Kidney epithelial cell (primary cell): ENCODE measurements around the gene IL10RB. TPM values are rescaled to one million over a fixed set of nuclear protein-coding genes. Genes with fewer than 3 reads are reported as not detected.

Experiments
- DNase-seq: peaks from one replicate; pipeline ENCODE4 v3.0.0-alpha.2; 2010; ENCODE audit warnings: low read depth
- H3K27me3 ChIP-seq: 2 replicates; pipeline ENCODE4 v1.6.0; 2011; ENCODE audit warnings: low read length; ENCODE audit not compliant: control insufficient read depth, insufficient read depth
- H3K36me3 ChIP-seq: 2 replicates; pipeline ENCODE4 v1.5.1; 2011; ENCODE audit warnings: low read length; ENCODE audit not compliant: control insufficient read depth, insufficient read depth
- H3K4me3 ChIP-seq: 2 replicates; pipeline ENCODE4 v1.5.1; 2011; ENCODE audit warnings: low read depth, mild to moderate bottlenecking, control low read depth, low read length
- total RNA-seq: library from RNA; depleted of rRNA; stranded (reverse); fragments of >200 nt; gene quantifications from 2 replicates; pipeline ENCODE4 v1.2.3, GENCODE V29; 2015
- TF ChIP-seq, protein P1 (sequence below): IDR thresholded peaks from 2 replicates; pipeline ENCODE4 v1.5.1; 2011; ENCODE audit warnings: mild to moderate bottlenecking, moderate library complexity, low read length, control low read depth, inconsistent platforms; ENCODE audit not compliant: insufficient read depth, poor library complexity, severe bottlenecking

IL10RB gene
- total RNA-seq, 1 donor from 2014 or later: 13.9 TPM

DNA sequence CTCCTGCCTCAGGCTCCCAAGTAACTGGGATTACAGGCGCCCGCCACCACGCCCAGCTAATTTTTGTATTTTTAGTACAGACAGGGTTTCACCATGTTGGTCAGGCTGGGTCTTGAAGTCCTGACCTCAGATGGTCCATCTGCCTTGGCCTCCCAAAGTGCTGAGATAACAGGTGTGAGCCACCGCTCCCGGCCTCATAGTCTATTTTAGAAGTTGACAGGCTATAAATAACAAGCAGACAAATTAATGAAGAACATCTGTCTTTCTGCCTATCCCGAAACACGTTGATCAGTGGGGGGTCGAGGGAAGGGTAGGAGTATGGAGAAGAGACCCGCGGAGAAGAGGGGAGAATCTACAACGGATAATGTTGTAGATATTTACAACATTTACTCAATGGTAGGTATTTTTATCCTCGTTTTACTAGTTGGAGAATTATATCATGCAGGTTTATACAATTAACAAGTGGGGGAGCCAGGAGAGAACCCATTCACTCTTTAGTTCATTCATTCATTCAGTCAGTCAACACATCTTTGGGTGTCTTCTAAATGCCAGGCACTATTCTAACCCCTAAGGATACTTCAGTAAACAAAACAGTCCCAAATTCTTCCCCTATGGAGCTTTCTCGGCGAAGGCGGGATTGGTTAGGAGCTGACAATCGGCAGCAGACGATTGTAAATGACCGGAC is 36.9 kb upstream of the IL10RB start:
- H3K4me3 ChIP-seq: peak overlapping the region; percentile 38
- H3K36me3 ChIP-seq: no peaks in the 10 kb centered on the region
- TF ChIP-seq, protein P1, sequence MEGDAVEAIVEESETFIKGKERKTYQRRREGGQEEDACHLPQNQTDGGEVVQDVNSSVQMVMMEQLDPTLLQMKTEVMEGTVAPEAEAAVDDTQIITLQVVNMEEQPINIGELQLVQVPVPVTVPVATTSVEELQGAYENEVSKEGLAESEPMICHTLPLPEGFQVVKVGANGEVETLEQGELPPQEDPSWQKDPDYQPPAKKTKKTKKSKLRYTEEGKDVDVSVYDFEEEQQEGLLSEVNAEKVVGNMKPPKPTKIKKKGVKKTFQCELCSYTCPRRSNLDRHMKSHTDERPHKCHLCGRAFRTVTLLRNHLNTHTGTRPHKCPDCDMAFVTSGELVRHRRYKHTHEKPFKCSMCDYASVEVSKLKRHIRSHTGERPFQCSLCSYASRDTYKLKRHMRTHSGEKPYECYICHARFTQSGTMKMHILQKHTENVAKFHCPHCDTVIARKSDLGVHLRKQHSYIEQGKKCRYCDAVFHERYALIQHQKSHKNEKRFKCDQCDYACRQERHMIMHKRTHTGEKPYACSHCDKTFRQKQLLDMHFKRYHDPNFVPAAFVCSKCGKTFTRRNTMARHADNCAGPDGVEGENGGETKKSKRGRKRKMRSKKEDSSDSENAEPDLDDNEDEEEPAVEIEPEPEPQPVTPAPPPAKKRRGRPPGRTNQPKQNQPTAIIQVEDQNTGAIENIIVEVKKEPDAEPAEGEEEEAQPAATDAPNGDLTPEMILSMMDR: no peak
- no peaks in the 10 kb centered on the region for H3K27me3 ChIP-seq
- no peak for DNase-seq

DNA sequence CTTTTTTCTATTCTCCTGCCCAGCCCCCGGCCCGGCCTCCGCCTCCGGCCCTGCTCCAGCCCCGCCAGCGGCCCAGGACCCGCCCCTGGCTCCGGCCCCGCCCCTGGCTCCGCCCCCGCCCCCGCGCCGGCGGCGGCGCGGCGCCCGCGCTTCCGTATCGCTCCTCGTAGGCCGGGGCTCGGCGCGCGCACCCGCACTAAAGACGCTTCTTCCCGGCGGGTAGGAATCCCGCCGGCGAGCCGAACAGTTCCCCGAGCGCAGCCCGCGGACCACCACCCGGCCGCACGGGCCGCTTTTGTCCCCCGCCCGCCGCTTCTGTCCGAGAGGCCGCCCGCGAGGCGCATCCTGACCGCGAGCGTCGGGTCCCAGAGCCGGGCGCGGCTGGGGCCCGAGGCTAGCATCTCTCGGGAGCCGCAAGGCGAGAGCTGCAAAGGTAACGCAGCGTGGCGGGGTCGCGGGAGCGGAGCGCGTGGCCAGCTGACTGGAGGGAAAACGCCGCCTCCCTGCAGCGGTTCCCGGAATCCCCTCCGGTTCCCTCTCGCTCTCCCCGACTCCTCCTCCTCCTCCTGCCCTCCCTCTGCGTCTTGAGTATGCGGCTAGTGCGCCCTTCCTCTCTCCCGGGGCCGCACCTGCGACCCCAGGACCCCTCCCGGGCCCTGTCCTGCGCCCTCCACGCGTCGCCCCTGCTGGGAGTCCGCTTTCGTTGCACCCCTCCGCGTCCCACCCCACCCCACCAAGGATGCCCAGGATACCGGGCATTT is 36.2 kb upstream of the IL10RB start, which contains the start of gene IFNAR2:
TSS of gene IFNAR2 (plus strand) at position 155 of the 761 bp plus-strand sequence. CDS start 11,985 bp downstream, outside the sequence.
- no peaks in the 10 kb centered on the region for H3K27me3 ChIP-seq
- TF ChIP-seq, protein P1: no peak
- no peaks in the 10 kb centered on the region for H3K36me3 ChIP-seq
- no peak for DNase-seq
- H3K4me3 ChIP-seq: peak within 1 kb of the TSS; percentile 98

DNA sequence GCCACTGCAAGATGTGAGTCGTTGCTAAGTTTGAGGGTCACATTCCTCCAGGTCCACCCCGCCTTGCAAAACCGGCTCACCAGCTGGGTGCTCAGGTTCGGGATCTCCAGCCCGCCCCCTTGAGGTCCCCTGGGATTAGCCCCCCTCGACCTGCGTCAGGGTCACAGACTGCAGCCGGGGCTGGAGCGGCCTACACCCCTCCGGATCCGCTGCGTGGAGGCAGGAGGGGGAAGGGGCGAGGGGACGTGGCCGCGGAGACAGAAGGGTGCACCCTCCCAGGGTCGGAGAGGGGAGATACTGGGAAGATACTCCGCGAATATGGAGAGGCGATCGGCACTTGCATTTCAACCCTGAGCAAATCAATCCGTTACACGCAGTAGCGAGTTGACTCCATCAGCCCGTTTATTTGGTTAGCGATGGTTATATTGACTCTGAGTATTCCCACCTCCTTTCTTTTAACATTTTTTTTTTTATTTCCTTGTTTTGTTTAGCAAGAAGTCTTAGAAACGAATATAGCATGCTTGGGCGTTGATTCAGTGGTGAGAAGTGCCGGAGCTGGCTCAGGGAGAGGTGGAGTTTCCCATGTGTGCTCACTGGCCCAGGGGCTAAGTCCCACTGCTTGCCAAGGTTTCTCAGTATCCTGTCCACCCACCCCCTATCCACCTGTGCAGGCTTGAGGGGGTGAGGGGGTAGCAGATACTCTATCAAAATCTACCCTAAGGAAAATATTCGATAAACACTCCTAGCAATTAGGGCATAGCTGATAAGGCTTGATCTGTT is 35.4 kb upstream of the IL10RB start:
- peak overlapping the region; percentile 98 for H3K4me3 ChIP-seq
- peak; percentile 47 for DNase-seq
- TF ChIP-seq, protein P1: peak; percentile 27
- H3K36me3 ChIP-seq: no peaks in the 10 kb centered on the region
- no peaks in the 10 kb centered on the region for H3K27me3 ChIP-seq

DNA sequence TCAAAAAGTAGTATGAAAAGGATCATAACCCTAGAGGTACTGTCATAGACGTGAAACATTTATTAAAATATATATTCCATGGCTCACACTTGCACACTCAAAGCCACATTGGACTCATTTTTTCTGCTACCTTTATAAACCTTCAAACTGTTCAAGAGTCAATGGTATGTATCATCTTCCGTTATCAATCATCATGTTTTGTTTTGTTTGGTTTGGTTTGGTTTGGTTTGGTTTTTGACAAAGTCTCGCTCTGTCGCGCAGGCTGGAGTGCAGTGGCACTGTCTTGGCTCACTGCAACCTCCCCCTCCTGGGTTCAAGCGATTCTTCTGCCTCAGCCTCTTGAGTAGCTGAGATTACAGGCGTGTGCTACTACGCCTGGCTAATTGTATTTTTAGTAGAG is 34.6 kb upstream of the IL10RB start:
- no peak for DNase-seq
- Histone ChIP-seq H3K4me3 (no peak overlapping the region), H3K27me3 (no peaks in the 10 kb centered on the region), H3K36me3 (no peaks in the 10 kb centered on the region)
- TF ChIP-seq, protein P1: no peak

DNA sequence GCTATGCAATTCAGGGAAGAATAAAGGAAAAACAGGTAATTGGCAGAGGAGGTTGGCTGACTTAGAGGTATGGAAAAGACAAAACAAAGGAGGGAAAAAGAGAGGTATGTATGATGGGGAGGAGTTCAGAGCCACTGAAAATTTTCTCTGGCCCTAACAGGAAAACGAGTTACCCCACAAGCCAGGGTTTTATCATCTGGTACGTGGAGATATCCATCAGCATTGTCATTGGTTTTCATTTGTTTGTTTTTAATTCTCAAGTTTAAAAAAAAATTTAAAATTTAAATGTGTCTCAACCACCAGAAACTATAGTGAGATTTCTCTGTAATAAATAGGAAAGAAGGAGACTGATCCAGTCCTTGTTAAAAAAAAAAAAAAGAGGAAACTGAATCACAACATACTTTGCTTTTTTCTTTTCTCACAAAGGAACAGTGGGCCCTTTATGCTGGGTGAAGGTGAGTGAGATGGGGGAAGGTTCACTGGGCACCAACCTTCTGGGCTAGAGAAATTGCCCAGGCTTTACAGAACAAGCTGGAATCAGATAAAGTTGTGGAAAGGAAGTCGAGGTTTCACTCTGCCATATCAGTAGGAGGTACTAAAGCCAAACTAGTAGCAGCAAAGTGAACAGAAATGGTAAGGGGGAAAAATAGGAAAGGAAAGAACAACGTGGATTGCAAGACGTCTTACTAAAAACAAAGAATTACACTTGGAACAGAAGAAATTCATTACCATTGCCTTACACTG is 33.7 kb upstream of the IL10RB start:
- TF ChIP-seq, protein P1: no peak
- no peaks in the 10 kb centered on the region for H3K36me3 ChIP-seq
- DNase-seq: no peak
- no peak overlapping the region for H3K4me3 ChIP-seq
- H3K27me3 ChIP-seq: no peaks in the 10 kb centered on the region
